NB4 (cell line): ENCODE measurements around the gene ZNF362.

ENCODE experiments used
- DNase-seq: peaks from one replicate; pipeline ENCODE4 v3.0.0; 2010; ENCODE audit warnings: low read depth
- H3K4me3 ChIP-seq: one replicate; pipeline ENCODE4 v1.5.1; 2011; ENCODE audit warnings: mild to moderate bottlenecking, low read depth, low read length, moderate library complexity
- CTCF ChIP-seq: IDR thresholded peaks from one replicate; pipeline ENCODE4 v1.5.1; 2012; ENCODE audit warnings: low read depth, low read length
- MAX ChIP-seq: IDR thresholded peaks from 2 replicates; pipeline ENCODE4 v1.6.1; 2011; ENCODE audit warnings: low read depth, low read length
- MYC ChIP-seq: IDR thresholded peaks from 2 replicates; pipeline ENCODE4 v1.6.1; 2011; ENCODE audit warnings: low read depth, low read length
- POLR2A ChIP-seq: IDR thresholded peaks from 2 replicates; pipeline ENCODE4 v1.6.1; 2011; ENCODE audit warnings: mild to moderate bottlenecking; ENCODE audit not compliant: insufficient read length; ENCODE audit errors: extremely low read depth

The ZNF362 gene

GRCh38 chr1:33255347-33256220, 708 bp upstream of the ZNF362 start:
- H3K4me3 ChIP-seq: no peak overlapping the region
- no peak for TF ChIP-seq MYC
- TF ChIP-seq MAX: no peak
- TF ChIP-seq CTCF: no peak
- DNase-seq: peak; percentile 33

- DNase-seq: no peak
- no peak overlapping the region for H3K4me3 ChIP-seq
- TF ChIP-seq POLR2A (no peak), CTCF (no peak), MAX (no peak), MYC (no peak)
These were observed 146 bp upstream of the ZNF362 start for GRCh38 chr1:33256221-33256470.

GRCh38 chr1:33257207-33257771, 997 bp downstream of the ZNF362 start:
- peak; percentile 56 for DNase-seq
- TF ChIP-seq POLR2A (no peak), CTCF (no peak), MAX (no peak), MYC (no peak)

GRCh38 chr1:33257772-33258712, 1.8 kb downstream of the ZNF362 start:
- TF ChIP-seq MAX (no peak), POLR2A (no peak), CTCF (no peak), MYC (no peak)
- peak overlapping the region; percentile 76 for H3K4me3 ChIP-seq
- DNase-seq: no peak

More at GRCh38 chr1:33257207-33257771, 997 bp downstream of the ZNF362 start:
- peak overlapping the region; percentile 76 for H3K4me3 ChIP-seq

GRCh38 chr1:33258788-33259274, 2.5 kb downstream of the ZNF362 start:
- H3K4me3 ChIP-seq: no peak overlapping the region
- TF ChIP-seq MYC: no peak
- no peak for TF ChIP-seq POLR2A
- TF ChIP-seq CTCF: no peak
- TF ChIP-seq MAX: no peak
- no peak for DNase-seq
